ENCODE data around the gene GIMAP8.
A peak's percentile ranks its signal among the peaks of the same experiment; 100 is the strongest.
"Not testable (repeated sequence)": the region's sequence is repeated elsewhere in the genome, so short reads cannot be mapped to it uniquely, and the experiment has no call there.

The GIMAP8 gene

GRCh38 chr7:150434240-150434639 lies 16.2 kb upstream of the GIMAP8 start:
- no peak for DNase-seq (ENCODE audit: low read depth in 2 of 2, low spot score in 1 of 2)

GRCh38 chr7:150435047-150435389 lies 15.4 kb upstream of the GIMAP8 start:
- no peak for DNase-seq (ENCODE audit: low read depth in 2 of 2, low spot score in 1 of 2)

DNA sequence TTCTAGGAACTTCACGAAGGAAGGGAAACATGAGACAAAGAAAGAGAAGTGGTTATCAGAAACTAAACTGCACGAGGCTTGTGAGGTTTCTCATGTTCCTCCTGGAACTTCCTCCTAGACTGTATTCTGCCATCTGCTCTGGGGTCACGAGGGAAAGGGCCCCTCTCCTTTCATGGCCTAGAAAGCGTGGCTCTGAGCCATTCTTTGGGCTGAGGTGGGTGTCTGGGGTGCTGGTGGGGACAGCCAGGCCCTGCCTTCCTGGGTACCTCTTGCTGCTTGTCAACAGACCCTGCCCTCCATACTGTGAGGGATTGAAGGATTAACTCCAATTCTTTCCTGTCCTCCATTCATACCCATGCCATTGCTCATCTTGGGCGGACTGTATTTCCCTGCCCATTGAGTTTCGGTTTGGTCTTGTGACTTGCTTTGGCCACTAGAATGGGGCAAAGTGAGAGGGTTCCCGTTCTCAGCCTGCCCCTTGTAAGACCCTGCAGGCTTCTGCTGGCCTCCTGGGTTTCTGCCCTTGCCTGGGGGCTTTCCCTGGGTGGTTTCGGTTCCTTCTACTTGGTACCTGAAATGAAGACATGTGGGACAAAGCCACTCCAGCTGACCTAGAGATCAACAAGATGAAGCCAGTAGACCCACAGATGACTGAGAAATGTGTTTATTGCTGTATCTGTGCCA lies 14.9 kb upstream of the GIMAP8 start:
- no peak for DNase-seq (ENCODE audit: low read depth in 2 of 2, low spot score in 1 of 2)

- no peak for DNase-seq (ENCODE audit: low read depth in 2 of 2, low spot score in 1 of 2)
These were observed 10.5 kb upstream of the GIMAP8 start for GRCh38 chr7:150439967-150440366.

GRCh38 chr7:150441524-150441923 lies 8.9 kb upstream of the GIMAP8 start:
- no peak for DNase-seq (ENCODE audit: low read depth in 2 of 2, low spot score in 1 of 2)

GRCh38 chr7:150442811-150443210 lies 7.6 kb upstream of the GIMAP8 start:
- no peak for DNase-seq (ENCODE audit: low read depth in 2 of 2, low spot score in 1 of 2)

DNA sequence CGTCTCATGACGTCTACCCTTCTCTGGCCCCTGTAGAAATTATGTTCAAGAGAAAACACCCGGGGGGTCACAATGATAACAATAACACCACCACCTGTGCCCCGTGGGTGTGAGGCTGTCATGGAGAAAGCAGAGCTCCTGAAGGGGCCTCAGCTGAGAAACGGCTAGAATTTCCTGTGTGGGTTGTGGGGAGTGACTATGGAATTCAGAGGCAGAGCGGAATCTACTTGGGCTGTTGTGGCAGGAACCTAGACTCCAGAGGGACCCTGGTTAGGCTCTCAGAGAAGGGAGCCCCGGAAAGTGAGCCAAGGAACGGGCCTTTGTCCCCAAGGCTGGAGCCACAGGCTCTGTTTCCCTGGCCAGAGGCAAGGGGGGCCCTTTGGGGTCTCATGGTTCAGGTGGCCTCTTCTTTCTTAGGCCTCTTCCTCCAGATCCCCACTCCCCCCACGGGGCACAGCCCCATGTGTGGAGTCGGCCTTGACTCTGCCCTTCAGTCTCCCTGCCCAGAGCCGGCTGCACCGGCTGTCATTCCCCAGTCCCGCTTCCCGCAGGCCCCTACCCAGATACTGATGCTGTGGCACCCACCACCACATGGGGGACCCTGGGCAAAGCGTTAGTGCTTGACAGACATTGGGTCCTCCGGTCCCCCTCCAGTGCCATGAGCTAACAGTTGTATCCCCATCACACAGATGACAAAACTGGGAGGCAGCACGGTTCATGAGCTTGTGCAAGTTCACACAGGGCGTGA lies 6.5 kb upstream of the GIMAP8 start:
- no peak for DNase-seq (ENCODE audit: low read depth in 2 of 2, low spot score in 1 of 2)

GRCh38 chr7:150444674-150445365 lies 5.6 kb upstream of the GIMAP8 start:
- no peak for DNase-seq (ENCODE audit: low read depth in 2 of 2, low spot score in 1 of 2)

DNA sequence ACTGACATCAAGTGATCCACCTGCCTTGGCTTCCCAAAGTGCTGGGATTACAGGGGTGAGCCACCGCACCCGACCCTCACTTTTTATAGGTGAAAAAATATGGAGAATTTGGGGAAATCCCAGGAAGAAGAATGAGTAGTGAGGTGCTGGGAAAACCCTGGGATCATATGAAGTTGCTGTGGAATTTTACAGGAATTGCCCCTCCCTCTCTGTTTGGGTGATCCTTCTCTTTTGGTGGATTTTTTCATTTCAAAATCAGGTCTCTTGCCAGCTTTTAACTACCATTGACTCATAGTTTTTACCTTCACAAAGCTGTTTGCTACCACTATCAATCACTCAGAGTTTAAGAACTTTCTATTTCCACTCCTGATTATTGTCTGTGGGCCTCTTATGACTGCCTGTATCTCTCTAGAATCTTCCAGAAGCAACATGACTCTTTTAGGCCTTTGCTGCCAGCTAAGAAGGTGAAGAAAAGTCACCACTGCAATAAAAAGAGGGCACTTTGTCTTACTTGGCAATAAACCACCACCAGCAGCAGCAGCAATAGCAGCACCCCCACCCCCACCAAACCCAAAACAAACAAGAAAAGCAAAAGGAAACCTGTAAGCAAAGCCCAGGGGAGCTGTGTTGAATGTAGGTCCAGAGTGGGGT lies 4.0 kb upstream of the GIMAP8 start:
- no peak for DNase-seq (ENCODE audit: low read depth in 2 of 2, low spot score in 1 of 2)

GRCh38 chr7:150447966-150448788 lies 2.3 kb upstream of the GIMAP8 start:
- DNase-seq (ENCODE audit: low read depth in 2 of 2, low spot score in 1 of 2) = no peak

GRCh38 chr7:150448789-150449147 lies 1.7 kb upstream of the GIMAP8 start:
- peak; percentile 73 to 77 for DNase-seq (ENCODE audit: low read depth in 2 of 2, low spot score in 1 of 2)

DNA sequence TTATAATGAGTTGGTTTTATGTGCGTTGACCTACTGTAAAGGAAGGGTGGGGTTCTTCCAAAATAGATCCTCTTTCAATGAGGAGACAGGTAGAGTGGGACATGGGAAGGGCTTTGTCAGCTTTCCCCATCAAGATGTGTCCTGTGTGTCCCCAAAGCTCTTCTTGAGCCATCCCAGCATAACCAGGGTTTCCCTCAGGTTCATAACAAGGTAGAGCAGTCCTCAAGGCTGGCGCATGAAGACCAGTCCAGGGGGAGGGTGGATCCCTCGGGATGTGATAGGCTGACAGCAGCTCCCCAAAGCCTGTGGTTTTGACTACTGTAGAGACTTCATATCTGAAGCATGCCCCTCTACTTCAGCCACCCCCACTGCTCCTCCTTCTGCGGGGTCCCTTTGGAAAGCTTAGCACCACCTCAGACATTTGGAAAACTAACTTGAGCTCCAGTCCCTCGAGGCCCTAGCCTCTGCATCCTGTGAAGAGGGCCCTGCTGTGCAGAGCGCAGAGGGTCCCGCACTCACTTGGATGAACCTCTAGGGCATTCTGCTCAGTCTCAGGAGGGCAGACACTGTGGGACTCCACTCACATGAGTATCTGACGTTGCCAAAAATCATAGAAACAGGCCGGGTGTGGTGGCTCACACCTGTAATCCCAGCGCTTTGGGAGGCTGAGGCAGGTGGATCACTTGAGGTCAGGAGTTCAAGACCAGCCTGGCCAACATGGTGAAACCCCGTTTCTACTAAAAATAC lies 1.1 kb upstream of the GIMAP8 start:
- no peak for DNase-seq (ENCODE audit: low read depth in 2 of 2, low spot score in 1 of 2)

DNA sequence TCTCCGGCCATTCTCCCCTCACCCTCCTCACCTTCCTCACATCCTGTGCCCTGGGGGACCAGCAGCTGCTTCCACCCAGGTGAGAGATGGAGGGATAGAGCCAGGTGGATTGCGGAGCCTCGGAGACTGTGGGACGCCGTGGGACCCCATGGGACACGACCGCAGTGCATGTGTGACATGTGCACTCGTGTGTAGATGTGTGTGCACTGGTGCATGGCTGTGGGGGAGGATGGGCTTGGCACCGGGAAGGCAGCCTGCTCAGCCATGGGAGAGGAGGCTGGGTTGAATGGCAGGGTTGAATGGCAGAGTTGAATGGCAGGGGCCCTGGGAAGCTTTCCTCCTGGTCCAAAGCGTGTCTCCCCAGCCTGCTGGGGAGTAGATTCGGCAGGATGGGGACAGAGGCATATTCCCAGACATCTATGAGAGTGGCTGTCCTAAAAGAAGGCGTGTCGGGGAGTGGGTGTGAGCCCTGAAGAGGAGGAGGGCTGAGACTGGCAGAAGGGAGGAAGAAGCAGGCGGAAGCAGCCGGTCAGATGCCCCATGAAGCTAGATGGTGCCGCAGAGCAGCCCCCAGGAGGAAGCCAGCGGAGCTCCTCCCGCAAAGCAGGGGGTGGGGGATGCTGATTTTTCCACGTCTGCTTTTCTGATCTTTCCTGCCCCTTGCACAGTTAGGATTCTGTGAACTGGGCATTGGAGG lies 815 bp downstream of the GIMAP8 start:
- DNase-seq (ENCODE audit: low read depth in 2 of 2, low spot score in 1 of 2) = peak; percentile 44 to 46

GRCh38 chr7:150451833-150452461 lies 1.5 kb downstream of the GIMAP8 start:
- no peak for DNase-seq (ENCODE audit: low read depth in 2 of 2, low spot score in 1 of 2)

- DNase-seq (ENCODE audit: low read depth in 2 of 2, low spot score in 1 of 2) = no peak
These were observed 2.8 kb downstream of the GIMAP8 start for GRCh38 chr7:150453181-150453580.

DNA sequence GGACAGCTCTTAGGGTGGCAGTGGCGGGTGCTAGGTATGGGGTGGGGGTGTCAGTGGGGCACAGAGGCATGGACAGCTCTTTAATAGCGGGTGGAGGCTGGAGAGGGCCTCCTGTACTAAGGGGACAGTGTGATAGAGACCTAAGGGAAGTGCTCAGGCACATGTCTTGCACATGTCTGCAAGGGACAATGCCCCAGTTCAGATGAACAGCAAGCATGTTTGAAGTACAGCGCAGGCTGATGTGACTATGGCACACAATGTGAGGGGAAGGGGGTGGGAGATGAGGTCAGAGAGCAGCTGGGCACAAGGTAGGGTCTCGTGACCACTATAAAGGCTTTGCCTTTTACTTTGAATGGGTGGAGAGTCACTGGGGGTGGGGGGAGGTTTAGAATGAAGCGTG lies 3.5 kb downstream of the GIMAP8 start:
- DNase-seq (ENCODE audit: low read depth in 2 of 2, low spot score in 1 of 2) = no peak

GRCh38 chr7:150457064-150457463 lies 6.6 kb downstream of the GIMAP8 start:
- not testable (repeated sequence) for DNase-seq (ENCODE audit: low read depth in 2 of 2, low spot score in 1 of 2)

GRCh38 chr7:150458235-150458634 lies 7.8 kb downstream of the GIMAP8 start:
- DNase-seq (ENCODE audit: low read depth in 2 of 2, low spot score in 1 of 2) = no peak

DNA sequence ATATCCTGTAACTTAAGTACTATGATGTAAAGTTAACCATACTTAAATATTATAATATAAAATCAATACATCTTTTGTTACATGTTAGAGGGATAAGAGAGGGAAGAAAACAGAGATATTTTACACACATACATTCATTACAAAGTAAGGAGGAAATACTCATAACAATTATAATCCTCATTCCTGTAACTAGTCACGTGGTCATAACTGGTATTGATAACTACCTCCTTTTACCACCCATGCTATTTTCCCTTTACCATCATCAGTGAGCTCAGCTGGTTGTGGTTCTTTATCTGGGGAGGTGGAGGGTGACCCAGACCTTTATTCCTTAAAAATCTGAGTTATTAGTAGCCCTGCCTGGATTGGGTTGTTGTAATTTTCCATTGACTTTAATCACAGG lies 8.3 kb downstream of the GIMAP8 start:
- no peak for DNase-seq (ENCODE audit: low read depth in 2 of 2, low spot score in 1 of 2)
